ENCODE data around the gene EXOSC10. TPM values are rescaled to one million over a fixed set of nuclear protein-coding genes. Genes with fewer than 3 reads are reported as not detected.

EXOSC10 gene
- total and polyA plus RNA-seq, 2 of the 13 experiments (the other 11 are each of a cell fraction or from before 2014, with no cell fraction given): 48.4 to 67.6 TPM

- TF ChIP-seq ZNF503 (CRISPR knock-in tag; IDR thresholded peaks at IDR 0.05) (peak; percentile 51; the same call in 1 of the 2 replicates), NAIF1 (CRISPR knock-in tag; IDR thresholded peaks at IDR 0.05; ENCODE audit: borderline replicate concordance) (peak; percentile 81), MIER3 (CRISPR knock-in tag; IDR thresholded peaks at IDR 0.05; ENCODE audit: borderline replicate concordance) (0 out of 2 replicates have a peak, but pooled peaks have one; percentile 20), TFDP2 (CRISPR knock-in tag; IDR thresholded peaks at IDR 0.05) (peak; percentile 65), ISX (CRISPR knock-in tag; conservative IDR thresholded peaks at IDR 0.05) (0 out of 2 replicates have a peak, but pooled peaks have one; percentile 53), NCOA1 (CRISPR knock-in tag; IDR thresholded peaks at IDR 0.05) (0 out of 2 replicates have a peak, but pooled peaks have one; percentile 25), CHD4 (IDR thresholded peaks at IDR 0.05; ENCODE audit: borderline replicate concordance, low read length) (no peak), HNRNPK (IDR thresholded peaks at IDR 0.05; ENCODE audit: low read depth, low read length, poor library complexity, severe bottlenecking) (peak; percentile 65), RAD21 (CRISPR knock-in tag; IDR thresholded peaks at IDR 0.05) (peak; percentile 34; the same call in 1 of the 2 replicates), MTF1 (CRISPR knock-in tag; IDR thresholded peaks at IDR 0.05) (peak; percentile 51; the same call in 1 of the 2 replicates), NR2C2 (CRISPR knock-in tag; IDR thresholded peaks at IDR 0.05; ENCODE audit: borderline replicate concordance) (peak; percentile 58), ZNF724P (CRISPR knock-in tag; IDR thresholded peaks at IDR 0.05; ENCODE audit: borderline replicate concordance) (peak; percentile 74; the same call in 1 of the 2 replicates), ZBTB43 (CRISPR knock-in tag; conservative IDR thresholded peaks at IDR 0.05) (0 out of 2 replicates have a peak, but pooled peaks have one; percentile 40), PHF20 (CRISPR knock-in tag; IDR thresholded peaks at IDR 0.05) (peak; percentile 84), ZFP36L2 (CRISPR knock-in tag; IDR thresholded peaks at IDR 0.05) (no peak), ZFAT (CRISPR knock-in tag; conservative IDR thresholded peaks at IDR 0.05) (0 out of 2 replicates have a peak, but pooled peaks have one; percentile 30), GFI1 (CRISPR knock-in tag; IDR thresholded peaks at IDR 0.05; ENCODE audit: borderline replicate concordance) (0 out of 2 replicates have a peak, but pooled peaks have one; percentile 43), UBTF (CRISPR knock-in tag; IDR thresholded peaks at IDR 0.05) (peak; percentile 85), MTA3 (CRISPR knock-in tag; IDR thresholded peaks at IDR 0.05) (no peak), ZNF672 (CRISPR knock-in tag; IDR thresholded peaks at IDR 0.05) (no peak), ZNF773 (CRISPR knock-in tag; IDR thresholded peaks at IDR 0.05; ENCODE audit: borderline replicate concordance) (peak; percentile 31; the same call in 1 of the 2 replicates)
These were observed at the start of gene EXOSC10 (continued) for GRCh38 chr1:11099310-11100148.

Measured in HepG2 (cell line).